SK-N-SH treated with all-trans-retinoic acid at 6 μM for 48 hours (cell line): ENCODE measurements around the gene SEC23A.

ENCODE experiments used
- ATAC-seq: fragments of 200-7000 bp; cut with Tn5 transposase; 3 replicates; pipeline ENCODE4 v1.9.1; 2020; ENCODE audit warnings: mild to moderate bottlenecking, moderate library complexity
- ARNTL ChIP-seq: fragments of 450-650 bp; formaldehyde crosslinking; IDR thresholded peaks from 2 replicates; pipeline ENCODE4 v1.5.0; 2020; ENCODE audit warnings: low read depth, mild to moderate bottlenecking, moderate library complexity, borderline replicate concordance
- CREB5 ChIP-seq: fragments of 250-450 bp; sonication (Bioruptor Pico); IDR thresholded peaks from 2 replicates; pipeline ENCODE4 v1.5.1; 2020; ENCODE audit warnings: low read depth, mild to moderate bottlenecking, moderate library complexity
- CSDC2 ChIP-seq: fragments of 250-450 bp; sonication (Bioruptor Pico); IDR thresholded peaks from 2 replicates; pipeline ENCODE4 v1.5.0; 2020; ENCODE audit warnings: mild to moderate bottlenecking, moderate library complexity
- CSRNP3 ChIP-seq: fragments of 250-450 bp; sonication (Bioruptor Pico); IDR thresholded peaks from 2 replicates; pipeline ENCODE4 v1.5.1; 2021; ENCODE audit warnings: mild to moderate bottlenecking, moderate library complexity
- ESRRG ChIP-seq: fragments of 250-450 bp; sonication (Bioruptor Pico); IDR thresholded peaks from 2 replicates; pipeline ENCODE4 v1.6.1; 2021; ENCODE audit warnings: mild to moderate bottlenecking
- GLIS3 ChIP-seq: fragments of 250-450 bp; sonication (Bioruptor Pico); IDR thresholded peaks from 2 replicates; pipeline ENCODE4 v1.5.0; 2020; ENCODE audit warnings: mild to moderate bottlenecking, moderate library complexity
- ISL1 ChIP-seq: fragments of 250-450 bp; sonication (Bioruptor Pico); IDR thresholded peaks from 2 replicates; pipeline ENCODE4 v2.1.2; 2022; ENCODE audit warnings: mild to moderate bottlenecking, moderate library complexity
- OSR1 ChIP-seq: fragments of 250-450 bp; sonication (Bioruptor Pico); IDR thresholded peaks from 2 replicates; pipeline ENCODE4 v1.8.0; 2022; ENCODE audit warnings: moderate library complexity, mild to moderate bottlenecking, inconsistent platforms
- PPARA ChIP-seq: fragments of 250-450 bp; sonication (Bioruptor Pico); IDR thresholded peaks from 2 replicates; pipeline ENCODE4 v1.5.0; 2020; ENCODE audit warnings: mild to moderate bottlenecking, borderline replicate concordance
- RARB ChIP-seq: fragments of 250-450 bp; sonication (Bioruptor Pico); IDR thresholded peaks from 2 replicates; pipeline ENCODE4 v1.8.0; 2021; ENCODE audit warnings: mild to moderate bottlenecking, moderate library complexity
- SNAI2 ChIP-seq: fragments of 250-450 bp; sonication (Bioruptor Pico); IDR thresholded peaks from 2 replicates; pipeline ENCODE4 v1.5.0; 2020; ENCODE audit warnings: mild to moderate bottlenecking, moderate library complexity
- TCF4 ChIP-seq: fragments of 250-450 bp; sonication (Bioruptor Pico); IDR thresholded peaks from 2 replicates; pipeline ENCODE4 v1.8.0; 2021; ENCODE audit warnings: mild to moderate bottlenecking, moderate library complexity, borderline replicate concordance
- TOX ChIP-seq: fragments of 250-450 bp; sonication (Bioruptor Pico); IDR thresholded peaks from 2 replicates; pipeline ENCODE4 v1.8.0; 2021; ENCODE audit warnings: mild to moderate bottlenecking, moderate library complexity, borderline replicate concordance
- ZC3H10 ChIP-seq: fragments of 250-450 bp; sonication (Bioruptor Pico); IDR thresholded peaks from 2 replicates; pipeline ENCODE4 v1.5.1; 2021; ENCODE audit warnings: mild to moderate bottlenecking, moderate library complexity
- ZFP3 ChIP-seq: fragments of 250-450 bp; sonication (Bioruptor Pico); IDR thresholded peaks from 2 replicates; pipeline ENCODE4 v1.5.0; 2020; ENCODE audit warnings: mild to moderate bottlenecking, moderate library complexity
- ZFP30 ChIP-seq: fragments of 450-650 bp; formaldehyde crosslinking; IDR thresholded peaks from 2 replicates; pipeline ENCODE4 v1.5.0; 2022; ENCODE audit warnings: mild to moderate bottlenecking, moderate library complexity
- ZNF565 ChIP-seq: fragments of 450-650 bp; formaldehyde crosslinking; conservative IDR thresholded peaks from 2 replicates; pipeline ENCODE4 v1.5.0; 2020; ENCODE audit warnings: low read depth, mild to moderate bottlenecking, moderate library complexity
- ZNF70 ChIP-seq: fragments of 450-650 bp; formaldehyde crosslinking; IDR thresholded peaks from 2 replicates; pipeline ENCODE4 v1.5.0; 2020; ENCODE audit warnings: mild to moderate bottlenecking, moderate library complexity
- ZNF8 ChIP-seq: fragments of 450-650 bp; formaldehyde crosslinking; IDR thresholded peaks from 2 replicates; pipeline ENCODE4 v1.5.0; 2020; ENCODE audit warnings: mild to moderate bottlenecking, moderate library complexity
- TF ChIP-seq, protein P1 (sequence below): fragments of 250-450 bp; sonication (Bioruptor Pico); IDR thresholded peaks from 2 replicates; pipeline ENCODE4 v1.8.0; 2021; ENCODE audit warnings: low read depth, mild to moderate bottlenecking, moderate library complexity, borderline replicate concordance
- TF ChIP-seq, protein P2 (sequence below): fragments of 250-450 bp; sonication (Bioruptor Pico); IDR thresholded peaks from 2 replicates; pipeline ENCODE4 v1.5.0; 2020; ENCODE audit warnings: mild to moderate bottlenecking, moderate library complexity

Gene SEC23A

DNA sequence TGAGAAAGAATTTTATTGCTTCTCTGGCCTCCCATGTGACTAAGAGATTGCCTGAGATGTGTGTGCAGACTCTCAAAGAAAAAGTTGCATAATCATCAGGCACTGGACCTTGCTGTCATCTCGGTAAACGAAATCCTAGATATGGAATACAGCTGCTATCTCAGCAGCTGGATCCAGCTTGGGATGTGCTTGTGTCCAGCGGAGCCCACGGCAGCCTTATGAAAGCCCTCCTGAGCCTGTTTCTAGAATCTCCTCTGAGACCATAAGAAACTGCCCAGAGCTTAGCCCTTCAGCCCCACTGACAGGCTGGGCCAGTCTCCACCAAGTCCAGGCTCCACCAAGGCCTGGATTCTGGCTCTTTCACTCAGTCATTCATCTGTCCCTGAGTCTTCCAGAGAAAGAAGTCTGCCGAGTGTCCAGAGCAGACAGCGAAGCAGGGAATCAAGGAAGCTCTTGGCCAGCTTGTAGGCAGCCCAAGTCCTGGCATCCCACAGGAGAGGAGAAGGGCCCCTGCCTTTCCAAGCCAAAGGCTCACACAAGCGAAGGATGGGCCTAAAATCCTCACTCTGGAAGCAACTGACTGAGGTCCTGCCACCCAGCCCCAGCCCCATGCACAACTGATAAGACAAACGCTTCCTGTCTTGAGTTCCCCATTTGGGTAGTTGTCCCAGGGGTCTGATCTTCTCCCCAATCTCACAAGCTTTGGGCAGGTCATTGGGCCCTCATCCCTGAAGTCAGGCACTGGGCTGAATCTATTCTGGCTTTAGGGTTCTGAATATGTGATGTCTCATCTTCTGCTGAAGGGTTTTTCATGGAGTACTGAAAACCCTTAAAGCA, 97.8 kb downstream of the SEC23A start:
- ATAC-seq, result no peak
- TF ChIP-seq, protein P1, sequence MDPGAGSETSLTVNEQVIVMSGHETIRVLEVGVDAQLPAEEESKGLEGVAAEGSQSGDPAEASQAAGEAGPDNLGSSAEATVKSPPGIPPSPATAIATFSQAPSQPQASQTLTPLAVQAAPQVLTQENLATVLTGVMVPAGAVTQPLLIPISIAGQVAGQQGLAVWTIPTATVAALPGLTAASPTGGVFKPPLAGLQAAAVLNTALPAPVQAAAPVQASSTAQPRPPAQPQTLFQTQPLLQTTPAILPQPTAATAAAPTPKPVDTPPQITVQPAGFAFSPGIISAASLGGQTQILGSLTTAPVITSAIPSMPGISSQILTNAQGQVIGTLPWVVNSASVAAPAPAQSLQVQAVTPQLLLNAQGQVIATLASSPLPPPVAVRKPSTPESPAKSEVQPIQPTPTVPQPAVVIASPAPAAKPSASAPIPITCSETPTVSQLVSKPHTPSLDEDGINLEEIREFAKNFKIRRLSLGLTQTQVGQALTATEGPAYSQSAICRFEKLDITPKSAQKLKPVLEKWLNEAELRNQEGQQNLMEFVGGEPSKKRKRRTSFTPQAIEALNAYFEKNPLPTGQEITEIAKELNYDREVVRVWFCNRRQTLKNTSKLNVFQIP (CRISPR knock-in tag), result no peak
- TF ChIP-seq GLIS3, result no peak
- no peak for TF ChIP-seq ZC3H10 (CRISPR knock-in tag)
- no peak for TF ChIP-seq RARB (CRISPR knock-in tag)

GRCh38 chr14:38999949-39000348, 103.1 kb downstream of the SEC23A start:
- ATAC-seq, result no peak
- no peak for TF ChIP-seq CSRNP3
- TF ChIP-seq, protein P1 (CRISPR knock-in tag), result no peak
- no peak for TF ChIP-seq OSR1 (CRISPR knock-in tag)
- no peak for TF ChIP-seq ARNTL (CRISPR knock-in tag)
- TF ChIP-seq ZFP3, result no peak
- TF ChIP-seq ZFP30 (CRISPR knock-in tag), result no peak
- TF ChIP-seq ZC3H10 (CRISPR knock-in tag), result no peak
- no peak for TF ChIP-seq TOX (CRISPR knock-in tag)
- TF ChIP-seq PPARA (CRISPR knock-in tag), result no peak
- no peak for TF ChIP-seq ZNF565
- no peak for TF ChIP-seq ISL1 (CRISPR knock-in tag)
- TF ChIP-seq, protein P2, sequence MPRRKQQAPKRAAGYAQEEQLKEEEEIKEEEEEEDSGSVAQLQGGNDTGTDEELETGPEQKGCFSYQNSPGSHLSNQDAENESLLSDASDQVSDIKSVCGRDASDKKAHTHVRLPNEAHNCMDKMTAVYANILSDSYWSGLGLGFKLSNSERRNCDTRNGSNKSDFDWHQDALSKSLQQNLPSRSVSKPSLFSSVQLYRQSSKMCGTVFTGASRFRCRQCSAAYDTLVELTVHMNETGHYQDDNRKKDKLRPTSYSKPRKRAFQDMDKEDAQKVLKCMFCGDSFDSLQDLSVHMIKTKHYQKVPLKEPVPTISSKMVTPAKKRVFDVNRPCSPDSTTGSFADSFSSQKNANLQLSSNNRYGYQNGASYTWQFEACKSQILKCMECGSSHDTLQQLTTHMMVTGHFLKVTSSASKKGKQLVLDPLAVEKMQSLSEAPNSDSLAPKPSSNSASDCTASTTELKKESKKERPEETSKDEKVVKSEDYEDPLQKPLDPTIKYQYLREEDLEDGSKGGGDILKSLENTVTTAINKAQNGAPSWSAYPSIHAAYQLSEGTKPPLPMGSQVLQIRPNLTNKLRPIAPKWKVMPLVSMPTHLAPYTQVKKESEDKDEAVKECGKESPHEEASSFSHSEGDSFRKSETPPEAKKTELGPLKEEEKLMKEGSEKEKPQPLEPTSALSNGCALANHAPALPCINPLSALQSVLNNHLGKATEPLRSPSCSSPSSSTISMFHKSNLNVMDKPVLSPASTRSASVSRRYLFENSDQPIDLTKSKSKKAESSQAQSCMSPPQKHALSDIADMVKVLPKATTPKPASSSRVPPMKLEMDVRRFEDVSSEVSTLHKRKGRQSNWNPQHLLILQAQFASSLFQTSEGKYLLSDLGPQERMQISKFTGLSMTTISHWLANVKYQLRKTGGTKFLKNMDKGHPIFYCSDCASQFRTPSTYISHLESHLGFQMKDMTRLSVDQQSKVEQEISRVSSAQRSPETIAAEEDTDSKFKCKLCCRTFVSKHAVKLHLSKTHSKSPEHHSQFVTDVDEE, result no peak
- TF ChIP-seq, all 23 proteins: peak for 0

- ATAC-seq, result no peak
- TF ChIP-seq, protein P2, result no peak
- TF ChIP-seq SNAI2 (CRISPR knock-in tag), result no peak
- TF ChIP-seq PPARA (CRISPR knock-in tag), result no peak
- TF ChIP-seq ISL1 (CRISPR knock-in tag), result no peak
- no peak for TF ChIP-seq CREB5 (CRISPR knock-in tag)
- TF ChIP-seq ZFP3, result no peak
- TF ChIP-seq TCF4 (CRISPR knock-in tag), result no peak
- no peak for TF ChIP-seq ZFP30 (CRISPR knock-in tag)
- TF ChIP-seq ESRRG (CRISPR knock-in tag), result no peak
- TF ChIP-seq, protein P1 (CRISPR knock-in tag), result no peak
- TF ChIP-seq TOX (CRISPR knock-in tag), result no peak
- TF ChIP-seq ARNTL (CRISPR knock-in tag), result no peak
- no peak for TF ChIP-seq ZNF8 (CRISPR knock-in tag)
- no peak for TF ChIP-seq ZNF70
- no peak for TF ChIP-seq ZNF565
- no peak for TF ChIP-seq ZC3H10 (CRISPR knock-in tag)
- TF ChIP-seq CSDC2 (CRISPR knock-in tag), result no peak
Observed at GRCh38 chr14:38994731-38995130, 108.3 kb downstream of the SEC23A start.
